Measurements from ENCODE around the gene SLC25A13.

DNA sequence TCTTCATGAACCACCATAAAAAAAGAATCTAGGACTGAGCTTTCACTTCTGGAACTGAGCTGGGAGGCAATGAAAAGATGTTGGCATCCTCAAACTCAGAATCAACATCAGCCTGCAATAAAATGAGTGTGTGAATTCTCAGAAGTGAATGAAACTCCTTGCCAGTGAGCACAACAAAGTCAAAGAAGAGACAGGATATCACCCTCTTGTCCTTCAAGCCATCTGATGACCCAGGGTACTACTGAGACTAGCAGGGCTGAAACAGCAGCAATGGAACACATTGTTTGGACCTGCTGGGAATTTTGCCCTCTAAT is 13.0 kb downstream of the SLC25A13 start:
- TF ChIP-seq, protein P1, sequence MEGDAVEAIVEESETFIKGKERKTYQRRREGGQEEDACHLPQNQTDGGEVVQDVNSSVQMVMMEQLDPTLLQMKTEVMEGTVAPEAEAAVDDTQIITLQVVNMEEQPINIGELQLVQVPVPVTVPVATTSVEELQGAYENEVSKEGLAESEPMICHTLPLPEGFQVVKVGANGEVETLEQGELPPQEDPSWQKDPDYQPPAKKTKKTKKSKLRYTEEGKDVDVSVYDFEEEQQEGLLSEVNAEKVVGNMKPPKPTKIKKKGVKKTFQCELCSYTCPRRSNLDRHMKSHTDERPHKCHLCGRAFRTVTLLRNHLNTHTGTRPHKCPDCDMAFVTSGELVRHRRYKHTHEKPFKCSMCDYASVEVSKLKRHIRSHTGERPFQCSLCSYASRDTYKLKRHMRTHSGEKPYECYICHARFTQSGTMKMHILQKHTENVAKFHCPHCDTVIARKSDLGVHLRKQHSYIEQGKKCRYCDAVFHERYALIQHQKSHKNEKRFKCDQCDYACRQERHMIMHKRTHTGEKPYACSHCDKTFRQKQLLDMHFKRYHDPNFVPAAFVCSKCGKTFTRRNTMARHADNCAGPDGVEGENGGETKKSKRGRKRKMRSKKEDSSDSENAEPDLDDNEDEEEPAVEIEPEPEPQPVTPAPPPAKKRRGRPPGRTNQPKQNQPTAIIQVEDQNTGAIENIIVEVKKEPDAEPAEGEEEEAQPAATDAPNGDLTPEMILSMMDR (IDR thresholded peaks at IDR 0.05; ENCODE audit: low read depth, low read length), result no peak
- TF ChIP-seq MYC (IDR thresholded peaks at IDR 0.05; ENCODE audit: low read depth, low read length), result no peak
